Right atrium auricular region (tissue), 2 donors: ENCODE measurements around the gene TRIM21. TPM values are rescaled to one million over a fixed set of nuclear protein-coding genes. Genes with fewer than 3 reads are reported as not detected.
"Not testable (repeated sequence)": the region's sequence is repeated elsewhere in the genome, so short reads cannot be mapped to it uniquely, and the experiment has no call there.

Experiments
- DNase-seq: peaks from one replicate; pipeline ENCODE4 v3.0.0-alpha.2; 2019; ENCODE audit warnings: low spot score
- H3K27ac ChIP-seq, 2 donors: fragments of 200-600 bp; sonication (generic); 1 replicate in 1 of 2; 2 replicates in 1 of 2; pipeline ENCODE4 v1.5.1; 2016 to 2019
- H3K27me3 ChIP-seq, 2 donors: fragments of 200-600 bp; sonication (generic); one replicate each; pipeline versions ENCODE4 v1.5.1 to v1.6.0; 2017 to 2019
- H3K36me3 ChIP-seq: fragments of 200-600 bp; sonication (generic); one replicate; pipeline ENCODE4 v1.5.1; 2016
- H3K4me1 ChIP-seq, 2 donors: fragments of 200-600 bp; sonication (generic); one replicate each; pipeline versions ENCODE4 v1.5.1 to v1.6.0; 2017 to 2019
- H3K4me3 ChIP-seq, 2 donors: fragments of 200-600 bp; sonication (generic); 1 replicate in 1 of 2; 2 replicates in 1 of 2; pipeline ENCODE4 v1.5.1; 2017 to 2019; ENCODE audit warnings: mild to moderate bottlenecking in 1 of 2, moderate library complexity in 1 of 2
- H3K9me3 ChIP-seq, 2 donors: fragments of 200-600 bp; sonication (generic); one replicate each; pipeline ENCODE4 v1.5.1; 2019
- CTCF ChIP-seq, 2 donors: fragments of 200-600 bp; sonication (generic); IDR thresholded peaks; one replicate each; pipeline ENCODE4 v1.5.1; 2019; ENCODE audit warnings: antibody characterized with exemption in 2 of 2
- total RNA-seq, 2 donors: library from RNA; depleted of rRNA; stranded (reverse); fragments of >200 nt; gene quantifications; one replicate each; pipeline ENCODE4 v1.1.0, GENCODE V29; 2016

Gene TRIM21
- total RNA-seq, 2 donors from 2014 or later, result 6.7 to 11.4 TPM

- Histone ChIP-seq H3K9me3 (no peaks in the 10 kb centered on the region), H3K27ac (no peak overlapping the region), H3K27me3 (no peaks in the 10 kb centered on the region), H3K4me1 (no peaks in the 10 kb centered on the region), H3K4me3 (no peak overlapping the region), H3K36me3 (peaks cover 29% of the 10 kb centered on the region)
- TF ChIP-seq CTCF (IDR thresholded peaks at IDR 0.05), result no peak
- DNase-seq, result no peak
Measured at GRCh38 chr11:4381901-4382300, 11.6 kb downstream of the TRIM21 start.

GRCh38 chr11:4375431-4376140 lies 17.9 kb downstream of the TRIM21 start:
- Histone ChIP-seq H3K4me1 (no peaks in the 10 kb centered on the region), H3K36me3 (no peaks in the 10 kb centered on the region), H3K9me3 (no peaks in the 10 kb centered on the region), H3K4me3 (no peak overlapping the region), H3K27me3 (no peaks in the 10 kb centered on the region), H3K27ac (no peak overlapping the region)
- no peak for DNase-seq
- TF ChIP-seq CTCF (IDR thresholded peaks at IDR 0.05), result no peak

- no peak overlapping the region for H3K4me3 ChIP-seq
- TF ChIP-seq CTCF (IDR thresholded peaks at IDR 0.05), result no peak
- H3K27me3 ChIP-seq, result no peaks in the 10 kb centered on the region
- no peaks in the 10 kb centered on the region for H3K36me3 ChIP-seq
- no peaks in the 10 kb centered on the region for H3K4me1 ChIP-seq
- no peaks in the 10 kb centered on the region for H3K9me3 ChIP-seq
- DNase-seq, result no peak
- no peak overlapping the region for H3K27ac ChIP-seq
Measured at GRCh38 chr11:4370166-4370565, 23.3 kb downstream of the TRIM21 start.

GRCh38 chr11:4368286-4368685 lies 25.2 kb downstream of the TRIM21 start, which contains the start of gene OR52B4:
Gene OR52B4, minus strand, starts transcription at chr11:4368386. Its CDS starts 91 bp downstream, at chr11:4368295.
- no peaks in the 10 kb centered on the region for H3K36me3 ChIP-seq
- no peaks in the 10 kb centered on the region for H3K27me3 ChIP-seq
- no peak within 1 kb of the TSS for H3K27ac ChIP-seq

GRCh38 chr11:4348142-4348541 lies 45.4 kb downstream of the TRIM21 start:
- not testable (repeated sequence) for H3K36me3 ChIP-seq, H3K9me3 ChIP-seq, H3K27me3 ChIP-seq, DNase-seq, H3K4me1 ChIP-seq, H3K4me3 ChIP-seq, H3K27ac ChIP-seq

More at GRCh38 chr11:4368286-4368685, 25.2 kb downstream of the TRIM21 start, which contains the start of gene OR52B4:
- no peaks in the 10 kb centered on the region for H3K4me1 ChIP-seq
- DNase-seq, result no peak
- H3K4me3 ChIP-seq, result no peak within 1 kb of the TSS
- peaks cover 0 to 5% of the 10 kb centered on the region in 2 donors for H3K9me3 ChIP-seq
- no peak for TF ChIP-seq CTCF (IDR thresholded peaks at IDR 0.05)

GRCh38 chr11:4345366-4345765 lies 48.1 kb downstream of the TRIM21 start:
- H3K36me3 ChIP-seq, H3K27me3 ChIP-seq, H3K4me3 ChIP-seq, H3K9me3 ChIP-seq, H3K4me1 ChIP-seq, DNase-seq, H3K27ac ChIP-seq: not testable (repeated sequence)

Other genes starting within 250 kb of the TRIM21 start
- gene OR52B4, start 25.3 kb downstream of the TRIM21 start, total RNA-seq, result not detected
- gene OR52K2, start 55.6 kb upstream of the TRIM21 start, total RNA-seq, result not detected
- gene OR52K1, start 88.9 kb upstream of the TRIM21 start, total RNA-seq, result not detected
- not detected for gene OR52M1, start 151.5 kb upstream of the TRIM21 start, total RNA-seq
- not detected for gene OR52I2, start 188.0 kb upstream of the TRIM21 start, total RNA-seq
- gene OR52I1, start 200.3 kb upstream of the TRIM21 start, total RNA-seq, result not detected
- 1 to 10 TPM; 7.5 to 9.6 TPM for gene TRIM68, start 214.5 kb upstream of the TRIM21 start, total RNA-seq
- gene OR51D1, start 243.8 kb upstream of the TRIM21 start, total RNA-seq, result not detected